GM21423 (cell line): ENCODE data around the gene PHAF1.
"Not testable (repeated sequence)": the region's sequence is repeated elsewhere in the genome, so short reads cannot be mapped to it uniquely, and the experiment has no call there.

Experiments
- ATAC-seq: cut with Tn5 transposase; IDR thresholded peaks from one replicate; pipeline ENCODE4 v1.9.1; 2021; ENCODE audit warnings: mild to moderate bottlenecking, moderate library complexity; ENCODE audit not compliant: unreplicated experiment

Gene PHAF1

DNA sequence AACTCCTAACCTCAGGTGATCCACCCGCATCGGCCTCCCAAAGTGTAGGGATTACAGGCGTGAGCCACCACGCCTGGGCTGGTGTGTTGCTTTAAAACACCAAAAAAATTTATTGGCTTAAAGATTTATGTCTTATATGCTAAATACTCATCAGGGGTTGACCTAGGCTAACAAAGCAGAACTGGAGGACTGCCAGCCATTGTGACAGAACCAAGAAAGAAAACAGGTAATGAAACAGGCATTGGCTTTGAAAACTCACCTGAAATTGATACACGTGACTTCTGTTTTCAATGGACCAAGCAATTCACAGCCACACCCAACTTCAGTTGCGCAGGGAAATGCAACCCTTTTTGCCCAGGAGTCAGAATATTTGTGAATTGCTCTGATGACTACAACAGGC, 4.9 kb upstream of the PHAF1 start:
- no peak for ATAC-seq

DNA sequence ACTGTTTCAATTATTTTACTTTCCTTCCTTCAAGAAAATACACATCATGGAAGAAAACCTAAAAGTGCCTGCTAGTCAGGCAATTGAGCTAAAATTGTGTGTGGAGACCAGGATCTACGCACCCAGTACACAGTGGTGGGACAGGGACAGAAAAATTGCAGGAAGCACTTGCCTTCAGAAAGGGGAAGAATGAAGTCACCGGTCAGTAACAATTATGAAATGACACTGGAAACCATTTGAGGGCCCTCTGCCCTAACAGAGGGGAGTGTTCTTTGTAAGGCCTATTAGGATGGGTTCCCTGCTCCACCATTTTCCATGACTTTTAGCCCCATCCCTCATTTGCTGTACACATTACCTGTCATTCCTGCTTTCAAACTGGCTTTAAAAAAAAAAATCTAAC, 4.5 kb upstream of the PHAF1 start:
- no peak for ATAC-seq

DNA sequence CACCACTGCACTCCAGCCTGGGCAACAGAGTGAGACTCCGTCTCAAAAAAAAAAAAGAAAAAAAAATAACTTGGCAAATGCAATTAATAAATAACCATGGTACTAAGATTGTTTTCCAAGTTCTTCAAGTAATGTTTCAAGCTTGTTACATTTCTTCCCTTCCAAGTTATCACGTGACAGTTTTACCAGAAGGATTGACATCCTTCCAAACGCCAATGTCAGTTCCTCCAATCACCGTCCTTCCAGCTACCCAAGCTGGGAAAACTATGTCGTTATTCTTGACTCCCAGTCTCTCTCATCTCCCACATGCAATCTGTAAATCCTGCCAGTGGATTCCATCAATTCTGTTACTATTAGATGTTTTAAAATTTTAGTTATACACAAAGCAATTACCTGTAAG, 3.9 kb upstream of the PHAF1 start:
- no peak for ATAC-seq

DNA sequence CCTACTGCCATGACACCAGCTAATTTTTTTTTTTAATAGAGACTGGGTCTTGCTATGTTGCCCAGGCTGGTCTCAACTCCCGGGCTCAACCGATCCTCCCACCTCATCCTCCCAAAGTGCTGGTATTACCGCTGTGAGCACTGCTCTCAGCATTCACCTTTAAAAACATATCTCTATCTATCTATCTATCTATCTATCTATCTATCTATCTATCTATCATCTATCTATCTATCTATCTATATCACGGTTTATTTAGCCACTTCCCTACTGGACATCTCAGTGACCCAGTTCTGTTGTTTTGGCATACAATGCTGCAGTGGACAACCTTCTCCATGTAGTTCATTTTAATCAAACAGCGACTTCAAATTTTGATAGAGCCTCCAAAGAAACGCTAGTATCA, 1.3 kb upstream of the PHAF1 start:
- no peak for ATAC-seq

DNA sequence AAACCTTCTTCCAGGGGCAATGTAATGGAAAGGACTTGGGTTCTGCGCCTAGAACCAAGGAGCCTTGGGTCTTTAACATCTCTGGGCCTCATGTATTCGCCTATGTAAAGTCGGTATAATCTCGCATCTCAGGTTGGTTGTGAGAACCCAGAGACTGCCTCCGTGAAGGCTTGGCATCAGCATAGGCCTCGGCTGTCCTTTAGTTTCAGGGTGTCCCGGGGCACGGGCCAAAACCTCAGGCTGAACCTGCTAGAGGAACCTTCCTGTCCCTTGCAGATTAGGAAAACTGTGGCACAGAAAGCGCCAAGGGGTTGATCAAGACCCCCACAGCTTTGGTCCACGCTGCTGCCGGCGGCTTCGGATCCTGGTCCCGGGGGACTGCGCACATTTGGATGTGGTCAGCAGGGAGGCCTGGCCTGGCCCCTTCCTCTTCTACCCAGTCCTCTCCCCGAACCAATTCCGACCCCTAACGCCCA, 772 bp upstream of the PHAF1 start:
- no peak for ATAC-seq

DNA sequence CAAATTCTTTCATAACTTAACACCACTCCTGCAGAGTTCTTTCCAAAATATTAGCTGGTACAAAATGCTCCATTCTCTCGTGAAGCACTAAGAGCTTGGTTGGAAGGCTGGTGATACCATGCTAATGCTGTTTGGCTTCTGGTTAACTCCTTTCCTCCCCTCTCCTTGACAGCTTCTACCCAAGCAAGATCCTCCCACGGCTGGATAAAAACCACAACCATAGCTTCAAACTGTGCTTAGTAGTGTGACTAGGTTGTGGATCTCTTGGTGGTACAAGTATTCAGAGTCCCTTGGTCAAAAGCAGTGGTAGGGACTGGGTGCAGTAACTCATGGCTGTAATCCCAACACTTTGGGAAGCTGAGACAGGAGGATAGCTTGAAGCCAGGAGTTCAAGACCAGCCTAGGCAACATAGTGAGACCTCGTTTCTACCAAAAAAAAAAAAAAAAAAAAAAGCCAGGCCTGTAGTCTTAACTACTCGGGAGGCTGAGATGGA, 2.3 kb downstream of the PHAF1 start:
- ATAC-seq, result no peak

DNA sequence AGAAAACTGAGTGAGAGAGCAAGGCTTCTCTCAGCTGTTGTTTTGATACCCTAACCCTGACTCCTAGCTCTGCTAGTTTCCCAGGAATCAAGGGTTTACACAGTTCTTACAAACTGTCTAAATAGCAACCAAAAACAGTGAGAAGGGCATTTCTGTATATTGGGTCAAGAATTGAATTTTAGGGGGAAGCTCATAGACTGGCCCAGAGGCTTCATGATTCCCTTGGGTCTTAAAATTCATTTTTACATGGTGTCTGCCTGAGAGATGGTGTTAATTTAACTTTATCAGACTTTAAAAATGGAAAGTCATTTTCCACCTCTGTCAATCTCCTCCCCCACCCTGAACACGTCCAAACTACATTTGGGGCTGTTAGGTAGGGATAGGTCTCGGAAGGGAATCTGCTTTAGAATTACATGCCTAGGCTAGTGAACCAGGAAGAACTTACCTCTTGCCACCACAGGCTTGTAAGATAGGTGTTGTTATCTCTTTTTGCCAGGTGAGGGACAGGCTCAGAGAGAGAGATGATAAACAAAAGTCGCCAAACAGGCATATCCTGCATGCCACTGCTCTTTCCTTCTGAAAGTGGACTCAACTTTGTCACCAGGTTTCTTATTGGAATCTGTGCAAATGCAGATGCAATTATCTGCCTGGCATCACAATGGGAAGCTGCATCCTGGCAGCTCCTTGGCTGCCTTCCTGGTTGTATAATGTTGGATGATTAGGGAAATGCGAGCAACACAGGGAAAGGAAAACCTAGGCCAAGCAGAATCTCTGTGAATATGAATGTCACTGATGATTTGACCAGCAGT, 3.1 kb downstream of the PHAF1 start:
- ATAC-seq, result no peak

DNA sequence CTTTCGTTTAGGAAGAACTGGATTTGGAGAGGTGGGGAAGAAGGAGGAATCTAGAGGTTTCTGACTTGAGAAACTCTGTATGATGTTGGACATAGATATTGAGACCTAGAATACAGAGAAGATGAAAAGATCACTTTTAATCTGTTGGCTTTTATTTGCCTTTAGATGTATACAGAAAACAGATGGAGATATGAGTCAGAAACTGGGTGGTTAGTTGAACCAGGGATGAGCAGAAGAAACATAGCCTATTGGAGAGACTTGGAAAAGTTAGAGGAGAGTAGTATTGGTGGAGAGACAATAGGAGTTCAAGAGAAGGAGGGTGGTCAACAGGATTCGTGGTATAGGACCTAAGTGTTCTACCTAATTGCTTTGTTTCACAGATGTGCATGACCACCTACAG, 5.1 kb downstream of the PHAF1 start:
- no peak for ATAC-seq

DNA sequence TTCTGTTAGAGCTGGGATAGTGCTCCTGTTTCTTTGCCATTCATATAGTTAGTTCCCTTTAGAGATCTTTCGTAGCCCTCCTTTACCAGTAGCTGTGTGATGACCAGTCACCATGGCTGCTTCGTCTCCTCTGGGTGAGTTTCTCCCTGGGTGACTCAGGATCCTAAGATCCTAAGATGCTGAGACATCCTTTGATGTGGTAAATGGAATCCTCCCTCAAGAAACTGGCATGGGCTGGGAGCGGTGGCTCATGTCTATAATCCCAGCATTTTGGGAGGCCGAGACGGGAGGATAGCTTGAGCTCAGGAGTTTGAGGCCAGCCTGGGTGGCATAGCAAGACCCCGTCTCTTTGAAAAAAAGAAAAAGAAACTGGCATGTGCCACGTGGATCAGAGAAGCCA, 5.9 kb downstream of the PHAF1 start:
- ATAC-seq, result no peak

DNA sequence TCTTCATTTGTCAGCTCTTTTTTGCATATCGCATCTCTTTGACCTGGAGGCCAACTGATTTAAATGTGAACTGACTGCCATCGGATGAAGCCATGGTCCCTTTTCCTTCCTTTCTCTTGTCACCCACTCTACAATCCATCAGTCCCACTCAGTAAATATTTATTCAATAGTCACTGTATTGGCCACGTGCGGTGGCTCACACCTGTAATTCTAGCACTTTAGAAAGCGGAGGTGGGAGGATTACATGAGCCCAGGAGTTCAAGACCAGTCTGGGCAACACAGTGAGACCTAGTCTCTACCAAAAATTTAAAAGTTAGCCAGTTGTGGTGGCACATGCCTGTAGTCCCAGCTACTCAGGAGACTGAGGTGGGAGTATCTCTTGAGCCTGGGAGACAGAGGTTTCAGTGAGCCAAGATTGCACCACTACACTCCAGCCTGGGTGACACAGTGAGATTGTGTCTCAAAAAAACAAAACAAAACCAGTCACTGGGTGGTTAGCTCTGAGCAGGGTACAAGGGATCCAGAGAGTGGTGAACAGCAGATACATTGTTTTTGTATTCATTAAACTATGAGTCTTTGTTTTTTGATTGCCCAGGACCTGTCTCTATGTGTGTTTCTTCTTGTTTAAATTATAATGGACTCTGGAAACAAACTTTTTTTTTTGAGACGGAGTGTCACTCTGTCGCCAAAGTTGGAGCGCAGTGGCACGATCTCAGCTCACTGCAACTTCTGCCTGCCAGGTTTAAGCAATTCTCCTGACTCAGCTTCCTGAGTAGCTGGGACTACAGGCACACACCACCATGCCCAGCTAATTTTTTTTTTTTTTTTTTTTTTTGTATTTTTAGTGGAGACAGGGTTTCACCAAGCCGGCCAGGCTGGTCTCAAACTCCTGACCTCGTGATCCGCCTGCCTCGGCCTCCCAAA, 6.9 kb downstream of the PHAF1 start:
- no peak for ATAC-seq

DNA sequence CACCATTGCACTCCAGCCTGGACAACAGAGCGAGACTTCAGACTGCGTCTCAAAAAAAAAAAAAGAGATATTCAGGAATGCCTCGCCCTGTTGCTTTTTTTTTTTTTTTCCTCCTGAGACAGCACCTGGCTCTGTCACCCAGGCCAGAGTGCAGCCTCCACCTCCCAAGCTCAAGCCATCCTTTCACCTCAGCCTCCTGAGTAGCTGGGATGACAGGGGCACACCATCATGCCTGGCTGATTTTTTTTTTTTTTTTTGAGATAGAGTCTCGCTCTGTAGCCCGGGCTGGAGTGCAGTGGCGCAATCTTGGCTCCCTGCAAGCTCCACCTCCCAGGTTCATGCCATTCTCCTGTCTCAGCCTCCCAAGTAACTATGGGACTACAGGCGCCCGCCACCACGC, 8.0 kb downstream of the PHAF1 start:
- ATAC-seq, result no peak

DNA sequence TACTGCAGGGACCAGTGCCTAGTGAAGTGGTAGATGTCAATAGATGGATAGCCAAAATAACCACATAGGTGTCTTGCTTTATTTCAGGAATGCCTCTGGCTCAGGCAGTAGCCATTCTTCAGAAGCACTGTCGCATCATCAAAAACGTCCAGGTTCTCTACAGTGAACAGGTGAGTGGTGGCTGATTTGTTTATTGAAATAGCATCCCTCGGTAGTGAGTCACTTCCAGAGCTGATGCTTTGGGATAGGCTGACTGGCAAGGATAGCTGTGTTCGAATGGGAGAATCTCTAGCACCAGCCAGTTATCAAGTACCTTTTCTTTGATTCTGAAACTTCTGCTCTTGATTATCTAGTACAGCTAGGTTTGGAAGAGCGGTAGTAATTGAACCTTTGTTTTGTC, 10.3 kb downstream of the PHAF1 start:
- no peak for ATAC-seq

DNA sequence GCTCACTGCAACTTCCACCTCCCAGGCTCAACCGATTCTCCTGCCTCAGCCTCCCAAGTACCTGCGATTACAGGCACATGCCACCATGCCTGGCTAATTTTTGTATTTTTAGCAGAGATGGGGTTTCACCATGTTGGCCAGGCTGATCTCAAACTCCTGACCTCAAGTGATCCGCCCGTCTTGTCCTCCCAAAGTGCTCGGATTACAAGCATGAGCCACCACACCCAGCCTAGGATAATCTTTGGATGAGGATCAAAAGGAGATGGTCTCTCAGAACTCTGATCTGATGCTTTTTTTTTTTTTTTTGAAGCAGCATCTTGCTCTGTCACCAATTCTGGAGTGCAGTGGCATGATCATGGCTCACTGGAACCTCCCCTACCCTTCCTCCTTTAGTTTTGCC, 13.1 kb downstream of the PHAF1 start:
- not testable (repeated sequence) for ATAC-seq

DNA sequence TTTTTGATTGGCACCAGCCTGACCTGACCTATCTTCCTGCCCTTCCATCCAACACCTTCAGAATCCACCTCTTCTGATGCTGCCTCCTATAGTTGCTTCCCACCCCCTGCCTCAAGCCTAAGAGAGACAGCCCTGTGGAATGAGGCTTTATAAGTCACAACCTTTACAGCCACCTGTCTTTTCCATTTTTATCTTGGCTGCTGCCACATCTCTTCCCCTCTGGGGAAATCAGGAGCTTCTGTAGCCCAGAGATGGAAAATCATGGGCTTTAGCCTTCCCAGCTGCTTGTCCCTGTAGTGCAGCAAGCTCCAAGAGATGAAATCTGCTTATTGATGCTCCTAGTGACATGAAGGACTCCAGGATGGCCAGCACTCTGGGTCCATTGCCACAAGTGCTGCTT, 18.7 kb downstream of the PHAF1 start:
- ATAC-seq, result no peak

DNA sequence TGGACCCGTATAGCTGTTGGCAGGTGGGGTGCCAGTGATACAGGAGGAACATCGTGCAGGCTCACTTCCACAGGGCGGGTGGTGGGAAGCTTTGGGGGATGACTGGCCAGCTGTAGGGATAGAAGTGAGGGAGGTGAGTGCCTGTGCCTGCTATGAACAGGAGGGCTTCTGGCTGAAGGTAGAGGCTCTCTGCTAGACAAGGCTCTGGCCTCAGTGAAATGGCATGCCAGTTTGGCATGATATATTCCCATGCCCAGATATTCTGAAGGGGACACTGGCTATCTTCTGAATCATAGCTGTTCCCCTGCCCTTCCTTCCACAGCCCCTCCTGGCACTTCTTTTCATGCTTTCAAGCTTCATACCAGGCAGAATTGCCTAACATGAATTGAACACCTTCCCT, 19.1 kb downstream of the PHAF1 start:
- no peak for ATAC-seq

DNA sequence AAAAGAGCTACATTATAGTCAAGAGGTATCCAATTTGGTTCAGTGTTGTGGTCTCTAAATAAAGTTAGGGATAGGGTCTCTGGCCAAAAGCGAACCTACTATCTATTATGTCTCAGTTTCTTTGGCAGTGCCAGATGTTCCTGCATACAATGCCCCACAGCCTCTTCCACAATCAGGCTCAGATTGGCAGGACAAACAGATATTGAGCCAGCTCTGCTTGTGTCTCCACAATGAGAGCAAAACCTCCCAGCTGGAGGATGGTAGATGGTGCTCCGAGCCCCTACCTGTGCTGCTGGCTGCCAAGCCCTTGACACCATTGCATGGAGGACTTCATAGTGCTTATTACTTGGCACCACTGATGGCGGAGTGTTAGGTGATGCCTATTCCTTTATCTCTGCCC, 19.7 kb downstream of the PHAF1 start:
- no peak for ATAC-seq

DNA sequence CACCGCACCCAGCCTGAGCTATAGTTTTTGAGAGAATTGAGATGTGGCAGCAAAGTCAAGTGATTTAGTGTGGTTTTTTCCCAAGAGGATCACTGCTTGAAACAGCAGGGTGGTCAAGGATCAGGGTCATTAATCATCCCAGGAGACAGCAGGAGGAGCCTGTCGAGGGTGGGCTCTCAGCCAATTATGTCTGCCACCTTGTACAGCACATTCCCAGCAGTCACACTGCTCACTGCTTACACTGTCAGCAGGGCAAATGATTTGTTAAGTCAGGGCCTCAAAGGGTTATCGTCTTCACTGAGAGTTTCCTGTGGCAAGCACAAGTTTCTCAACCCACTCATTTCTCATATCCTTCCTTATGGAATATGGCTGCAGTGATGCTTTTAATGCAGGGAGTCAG, 27.9 kb downstream of the PHAF1 start:
- ATAC-seq, result no peak

DNA sequence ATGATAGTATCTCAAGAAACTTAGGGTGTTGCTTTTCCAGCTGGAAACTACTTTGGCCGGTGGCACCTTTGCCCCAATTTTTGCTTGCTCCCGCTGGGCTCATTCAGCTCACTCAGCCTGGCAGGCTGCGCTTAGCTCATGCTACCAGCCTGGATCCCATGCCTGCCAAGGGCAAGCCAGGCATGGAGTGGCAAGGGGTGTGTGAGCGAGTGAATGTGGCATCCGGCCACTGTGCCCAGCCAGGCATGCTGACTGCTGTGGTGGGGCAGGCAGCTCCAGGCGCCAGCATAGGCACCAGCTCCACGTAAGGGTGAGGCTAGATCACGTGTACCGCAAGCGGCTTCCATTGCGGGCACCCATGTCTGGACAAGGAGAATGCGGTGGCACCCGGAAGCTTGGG, 31.6 kb downstream of the PHAF1 start:
- no peak for ATAC-seq

DNA sequence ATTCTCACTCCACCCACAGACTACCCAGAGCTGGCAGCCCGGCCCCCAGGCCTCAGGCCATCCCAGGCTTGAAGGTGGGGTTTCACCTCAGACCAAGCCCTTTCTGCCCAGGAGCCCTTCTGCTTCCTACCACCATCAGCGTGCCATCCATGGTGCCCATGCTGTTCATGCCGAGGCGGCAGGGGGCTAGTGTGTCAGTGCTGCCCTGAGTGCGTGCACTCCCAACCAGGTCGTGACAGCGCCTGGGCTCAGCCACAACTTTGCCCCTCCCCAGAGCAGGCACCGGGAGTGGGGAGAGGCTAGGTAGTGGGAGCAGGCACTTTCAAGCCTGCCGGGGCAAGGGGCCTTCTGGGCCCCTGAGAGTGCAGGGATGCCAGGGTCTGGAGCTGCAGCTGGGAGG, 32.6 kb downstream of the PHAF1 start:
- ATAC-seq, result no peak

DNA sequence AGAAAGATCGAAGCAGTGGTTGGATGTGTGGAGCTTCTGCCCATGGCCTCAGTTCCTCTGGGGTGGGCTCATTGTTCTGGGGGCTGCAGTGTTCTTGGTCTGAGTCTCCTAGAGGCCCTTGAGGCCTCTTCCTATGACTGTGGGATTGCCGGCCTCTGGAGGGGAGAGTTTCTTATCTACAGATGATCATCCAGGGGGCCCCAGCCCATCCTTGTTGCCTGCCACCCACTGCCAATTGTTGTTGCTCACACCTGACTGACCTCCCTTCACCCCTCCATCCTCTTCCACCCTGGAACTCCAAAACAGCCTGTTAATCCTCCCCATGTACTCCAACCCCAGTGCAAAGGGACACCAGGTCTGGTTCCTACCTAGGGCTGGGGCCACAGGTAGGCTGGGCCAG, 35.2 kb downstream of the PHAF1 start:
- ATAC-seq, result no peak

DNA sequence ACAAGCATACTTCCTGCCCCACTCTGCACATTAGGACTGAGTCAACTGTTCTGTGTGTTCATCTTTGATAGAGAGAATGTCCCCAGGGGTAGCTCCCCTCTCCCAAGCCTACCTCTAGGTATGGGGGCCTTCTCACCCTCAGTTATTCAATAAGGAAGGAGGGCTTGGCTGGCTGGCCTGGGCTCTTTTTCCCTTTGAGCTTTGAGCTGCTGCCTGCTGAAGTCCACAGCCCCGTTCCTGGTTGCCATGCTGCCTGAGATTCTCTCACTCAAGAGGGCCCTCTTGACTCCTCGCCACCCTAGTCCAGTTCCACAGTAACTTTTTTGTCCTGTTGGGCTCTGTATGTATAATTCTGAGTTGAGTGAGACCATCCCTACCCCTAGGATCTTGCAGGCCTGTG, 36.0 kb downstream of the PHAF1 start:
- ATAC-seq, result no peak
